ENCODE data around the gene MYO5B. TPM values are rescaled to one million over a fixed set of nuclear protein-coding genes. Genes with fewer than 3 reads are reported as not detected.

MYO5B gene
- total RNA-seq, 1 donor from 2014 or later = 1.5 TPM

- Mint-ChIP-seq H3K36me3 (ENCODE audit: low read depth, unreplicated experiment) (no peaks in the 10 kb centered on the region), H3K27ac (ENCODE audit: unreplicated experiment) (no peak overlapping the region), H3K9me3 (ENCODE audit: unreplicated experiment) (no peaks in the 10 kb centered on the region), H3K4me3 (ENCODE audit: unreplicated experiment) (no peak overlapping the region), H3K27me3 (ENCODE audit: unreplicated experiment) (peaks cover 1% of the 10 kb centered on the region), H3K4me1 (ENCODE audit: unreplicated experiment) (no peaks in the 10 kb centered on the region)
- TF ChIP-seq CTCF (IDR thresholded peaks at IDR 0.05; ENCODE audit: unreplicated experiment) = no peak
- DNase-seq (ENCODE audit: low spot score) = no peak
Observed at GRCh38 chr18:50114448-50114847, 80.5 kb downstream of the MYO5B start.

- H3K27me3 Mint-ChIP-seq (ENCODE audit: unreplicated experiment) = peaks cover 1% of the 10 kb centered on the region
- H3K4me1 Mint-ChIP-seq (ENCODE audit: unreplicated experiment) = no peaks in the 10 kb centered on the region
- H3K9me3 Mint-ChIP-seq (ENCODE audit: unreplicated experiment) = no peaks in the 10 kb centered on the region
- no peak overlapping the region for H3K4me3 Mint-ChIP-seq (ENCODE audit: unreplicated experiment)
- no peak for TF ChIP-seq CTCF (IDR thresholded peaks at IDR 0.05; ENCODE audit: unreplicated experiment)
- H3K27ac Mint-ChIP-seq (ENCODE audit: unreplicated experiment) = no peak overlapping the region
- H3K36me3 Mint-ChIP-seq (ENCODE audit: low read depth, unreplicated experiment) = no peaks in the 10 kb centered on the region
- DNase-seq (ENCODE audit: low spot score) = no peak
Observed at GRCh38 chr18:50113726-50114125, 81.2 kb downstream of the MYO5B start.

GRCh38 chr18:50111398-50111797 is 83.5 kb downstream of the MYO5B start:
- H3K27ac Mint-ChIP-seq (ENCODE audit: unreplicated experiment) = no peak overlapping the region
- no peaks in the 10 kb centered on the region for H3K9me3 Mint-ChIP-seq (ENCODE audit: unreplicated experiment)
- no peak overlapping the region for H3K4me3 Mint-ChIP-seq (ENCODE audit: unreplicated experiment)
- DNase-seq (ENCODE audit: low spot score) = no peak
- no peaks in the 10 kb centered on the region for H3K36me3 Mint-ChIP-seq (ENCODE audit: low read depth, unreplicated experiment)
- H3K27me3 Mint-ChIP-seq (ENCODE audit: unreplicated experiment) = peaks cover 1% of the 10 kb centered on the region
- peaks cover 3% of the 10 kb centered on the region for H3K4me1 Mint-ChIP-seq (ENCODE audit: unreplicated experiment)
- no peak for TF ChIP-seq CTCF (IDR thresholded peaks at IDR 0.05; ENCODE audit: unreplicated experiment)

GRCh38 chr18:50107468-50107977 is 87.4 kb downstream of the MYO5B start:
- no peak for TF ChIP-seq CTCF (IDR thresholded peaks at IDR 0.05; ENCODE audit: unreplicated experiment)

GRCh38 chr18:50105027-50105426 is 89.9 kb downstream of the MYO5B start:
- no peaks in the 10 kb centered on the region for H3K9me3 Mint-ChIP-seq (ENCODE audit: unreplicated experiment)
- no peak for TF ChIP-seq CTCF (IDR thresholded peaks at IDR 0.05; ENCODE audit: unreplicated experiment)
- H3K27me3 Mint-ChIP-seq (ENCODE audit: unreplicated experiment) = peaks cover 5% of the 10 kb centered on the region
- no peaks in the 10 kb centered on the region for H3K36me3 Mint-ChIP-seq (ENCODE audit: low read depth, unreplicated experiment)
- peaks cover 3% of the 10 kb centered on the region for H3K4me1 Mint-ChIP-seq (ENCODE audit: unreplicated experiment)
- H3K27ac Mint-ChIP-seq (ENCODE audit: unreplicated experiment) = no peak overlapping the region
- no peak overlapping the region for H3K4me3 Mint-ChIP-seq (ENCODE audit: unreplicated experiment)
- no peak for DNase-seq (ENCODE audit: low spot score)

More at GRCh38 chr18:50107468-50107977, 87.4 kb downstream of the MYO5B start:
- no peak for DNase-seq (ENCODE audit: low spot score)
- H3K36me3 Mint-ChIP-seq (ENCODE audit: low read depth, unreplicated experiment) = no peaks in the 10 kb centered on the region
- H3K4me3 Mint-ChIP-seq (ENCODE audit: unreplicated experiment) = no peak overlapping the region
- peaks cover 3% of the 10 kb centered on the region for H3K27me3 Mint-ChIP-seq (ENCODE audit: unreplicated experiment)
- H3K4me1 Mint-ChIP-seq (ENCODE audit: unreplicated experiment) = peaks cover 3% of the 10 kb centered on the region
- H3K9me3 Mint-ChIP-seq (ENCODE audit: unreplicated experiment) = no peaks in the 10 kb centered on the region
- no peak overlapping the region for H3K27ac Mint-ChIP-seq (ENCODE audit: unreplicated experiment)
